ENCODE measurements around the gene SYNJ1. TPM values are rescaled to one million over a fixed set of nuclear protein-coding genes. Genes with fewer than 3 reads are reported as not detected.

SYNJ1 gene
- total RNA-seq, 4 donors from 2014 or later, result 6.5 to 13.8 (median 7.6) TPM

- WGBS, 2 donors, result 75 to 79% methylated on average over 1 of the region's 1 CpG
- peaks cover 0 to 9% (median 0%) of the 10 kb centered on the region in 3 donors for H3K4me1 ChIP-seq
- intact Hi-C loops (cut with DNase I), result no loop called here
- H3K4me3 ChIP-seq, result no peak overlapping the region
- H3K36me3 ChIP-seq, result peaks cover 0 to 95% (median 16%) of the 10 kb centered on the region in 3 donors
- H3K27me3 ChIP-seq, result no peaks in the 10 kb centered on the region
- TF ChIP-seq CTCF (IDR thresholded peaks at IDR 0.05), result no peak
- TF ChIP-seq POLR2A (IDR thresholded peaks at IDR 0.05), result no peak
- H3K27ac ChIP-seq, result no peak overlapping the region
- H3K9me3 ChIP-seq, result no peaks in the 10 kb centered on the region
- DNase-seq, result no peak
Observed at GRCh38 chr21:32756096-32756495, 28.3 kb upstream of the SYNJ1 start.

- WGBS, 2 donors, result 89 to 92% methylated on average over 6 of the region's 6 CpGs
- no peak for TF ChIP-seq CTCF (IDR thresholded peaks at IDR 0.05)
- no peak for TF ChIP-seq POLR2A (IDR thresholded peaks at IDR 0.05)
- H3K36me3 ChIP-seq, result peaks cover 0 to 95% (median 10%) of the 10 kb centered on the region in 3 donors
- no peak for DNase-seq
- no peaks in the 10 kb centered on the region for H3K27me3 ChIP-seq
- no peak overlapping the region for H3K4me3 ChIP-seq
- H3K27ac ChIP-seq, result no peak overlapping the region
- no peaks in the 10 kb centered on the region for H3K9me3 ChIP-seq
- H3K4me1 ChIP-seq, result peaks cover 0 to 12% (median 0%) of the 10 kb centered on the region in 3 donors
- intact Hi-C loops (cut with DNase I), result no loop called here
Observed at GRCh38 chr21:32753818-32754585, 26.2 kb upstream of the SYNJ1 start.

GRCh38 chr21:32750405-32750804 lies 22.6 kb upstream of the SYNJ1 start:
- TF ChIP-seq CTCF (IDR thresholded peaks at IDR 0.05) (no peak), POLR2A (IDR thresholded peaks at IDR 0.05) (no peak)
- peaks cover 0 to 100% (median 15%) of the 10 kb centered on the region in 3 donors for H3K36me3 ChIP-seq
- H3K27ac ChIP-seq, result no peak overlapping the region
- no peak for DNase-seq
- H3K27me3 ChIP-seq, result no peaks in the 10 kb centered on the region
- intact Hi-C loops (cut with DNase I), result no loop called here
- H3K9me3 ChIP-seq, result no peaks in the 10 kb centered on the region
- H3K4me1 ChIP-seq, result peaks cover 0 to 3% (median 0%) of the 10 kb centered on the region in 3 donors
- H3K4me3 ChIP-seq, result no peak overlapping the region

GRCh38 chr21:32749662-32750061 lies 21.8 kb upstream of the SYNJ1 start:
- intact Hi-C loops (cut with DNase I), result no loop called here
- no peak overlapping the region for H3K27ac ChIP-seq
- no peak overlapping the region for H3K4me3 ChIP-seq
- H3K36me3 ChIP-seq, result peaks cover 0 to 100% (median 23%) of the 10 kb centered on the region in 3 donors
- DNase-seq, result no peak
- no peaks in the 10 kb centered on the region for H3K9me3 ChIP-seq
- TF ChIP-seq CTCF (IDR thresholded peaks at IDR 0.05), result no peak
- no peak for TF ChIP-seq POLR2A (IDR thresholded peaks at IDR 0.05)
- H3K4me1 ChIP-seq, result peaks cover 0 to 3% (median 0%) of the 10 kb centered on the region in 3 donors
- no peaks in the 10 kb centered on the region for H3K27me3 ChIP-seq

GRCh38 chr21:32748529-32748928 lies 20.7 kb upstream of the SYNJ1 start:
- WGBS, 2 donors, result 85 to 95% methylated on average over 5 of the region's 5 CpGs
- TF ChIP-seq POLR2A (IDR thresholded peaks at IDR 0.05) (no peak), CTCF (IDR thresholded peaks at IDR 0.05) (no peak)
- Histone ChIP-seq H3K27me3 (no peaks in the 10 kb centered on the region), H3K4me3 (no peak overlapping the region), H3K36me3 (peaks cover 0 to 100% (median 25%) of the 10 kb centered on the region in 3 donors), H3K9me3 (no peaks in the 10 kb centered on the region), H3K27ac (no peak overlapping the region), H3K4me1 (peaks cover 0 to 3% (median 0%) of the 10 kb centered on the region in 3 donors)
- intact Hi-C loops (cut with DNase I), result no loop called here
- DNase-seq, result no peak
